ENCODE results near the gene SLC24A4. TPM values are rescaled to one million over a fixed set of nuclear protein-coding genes. Genes with fewer than 3 reads are reported as not detected.

The SLC24A4 gene
- total RNA-seq, 2 donors from 2014 or later = 0.11 to 0.17 TPM

GRCh38 chr14:92503756-92504491 lies 181.0 kb downstream of the SLC24A4 start:
- DNase-seq = no peak
- intact Hi-C loops (cut with DNase I) = no loop called here
- Histone ChIP-seq H3K9me3 (no peaks in the 10 kb centered on the region), H3K27me3 (no peaks in the 10 kb centered on the region), H3K4me1 (no peaks in the 10 kb centered on the region), H3K36me3 (no peaks in the 10 kb centered on the region), H3K27ac (no peak overlapping the region), H3K9ac (ENCODE audit: low read depth in 2 of 2, low read length in 2 of 2) (no peak overlapping the region), H3K4me3 (no peak overlapping the region)
- TF ChIP-seq CTCF (IDR thresholded peaks at IDR 0.05) = no peak

DNA sequence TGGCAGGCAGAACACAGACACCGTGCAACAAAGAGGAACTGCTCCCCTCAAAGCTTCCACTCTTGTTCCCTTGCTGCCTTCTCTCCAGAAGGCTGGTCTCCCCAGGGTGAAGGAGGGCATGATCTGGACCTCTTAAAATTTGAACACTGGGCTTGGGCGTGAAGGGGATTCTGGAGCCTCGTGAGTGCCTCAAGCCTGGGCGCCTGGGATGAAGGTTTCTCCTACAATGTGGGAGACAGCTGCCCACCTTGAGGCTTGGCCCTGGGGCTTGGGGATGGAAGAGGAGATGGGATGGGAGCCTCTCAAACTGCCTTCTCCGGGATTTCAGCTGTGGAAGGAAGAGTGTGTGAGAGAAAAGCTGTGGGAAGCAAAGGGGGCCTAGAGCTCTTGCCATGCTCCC lies 182.9 kb downstream of the SLC24A4 start:
- intact Hi-C loops (cut with DNase I) = no loop called here

DNA sequence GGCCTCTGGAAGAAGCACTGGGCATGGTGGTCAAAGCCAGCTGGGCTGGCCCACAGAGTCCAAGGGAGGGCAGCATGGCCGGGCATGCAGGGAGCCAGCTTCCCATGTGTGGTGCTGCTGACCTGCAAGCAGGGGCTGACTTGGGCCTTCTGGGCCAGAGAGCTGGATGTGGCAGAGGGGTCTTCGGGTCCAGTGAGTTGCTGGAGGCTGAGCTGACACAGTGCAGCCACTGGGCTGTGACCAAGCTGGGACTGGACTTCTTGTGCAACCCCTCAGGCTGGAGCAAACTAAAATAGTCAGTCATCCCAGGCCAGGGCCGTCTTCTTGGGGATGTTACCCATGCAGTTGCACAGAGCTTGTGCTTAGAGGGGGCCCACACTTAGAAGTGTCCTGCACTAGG lies 183.3 kb downstream of the SLC24A4 start:
- no peaks in the 10 kb centered on the region for H3K27me3 ChIP-seq
- DNase-seq = no peak
- no peak overlapping the region for H3K9ac ChIP-seq (ENCODE audit: low read depth in 2 of 2, low read length in 2 of 2)
- no peak for TF ChIP-seq CTCF (IDR thresholded peaks at IDR 0.05)
- H3K9me3 ChIP-seq = no peaks in the 10 kb centered on the region
- no peaks in the 10 kb centered on the region for H3K36me3 ChIP-seq
- intact Hi-C loops (cut with DNase I) = no loop called here
- no peak overlapping the region for H3K4me3 ChIP-seq
- no peak overlapping the region for H3K27ac ChIP-seq
- no peaks in the 10 kb centered on the region for H3K4me1 ChIP-seq

More for the DNA sequence above, 182.9 kb downstream of the SLC24A4 start:
- H3K27me3 ChIP-seq = no peaks in the 10 kb centered on the region
- no peak overlapping the region for H3K9ac ChIP-seq (ENCODE audit: low read depth in 2 of 2, low read length in 2 of 2)
- no peak overlapping the region for H3K4me3 ChIP-seq
- H3K27ac ChIP-seq = no peak overlapping the region
- no peak for DNase-seq
- H3K4me1 ChIP-seq = no peaks in the 10 kb centered on the region
- H3K36me3 ChIP-seq = no peaks in the 10 kb centered on the region
- no peak for TF ChIP-seq CTCF (IDR thresholded peaks at IDR 0.05)
- no peaks in the 10 kb centered on the region for H3K9me3 ChIP-seq

GRCh38 chr14:92507174-92507768 lies 184.3 kb downstream of the SLC24A4 start:
- intact Hi-C loops (cut with DNase I) = no loop called here
- TF ChIP-seq CTCF (IDR thresholded peaks at IDR 0.05) = no peak
- peak overlapping the region; percentile 56 for H3K27ac ChIP-seq

GRCh38 chr14:92510972-92511371 lies 188.0 kb downstream of the SLC24A4 start:
- TF ChIP-seq CTCF (IDR thresholded peaks at IDR 0.05) = no peak
- H3K27me3 ChIP-seq = no peaks in the 10 kb centered on the region
- no peak overlapping the region for H3K9ac ChIP-seq (ENCODE audit: low read depth in 2 of 2, low read length in 2 of 2)
- H3K27ac ChIP-seq = peak overlapping the region; percentile 56
- H3K9me3 ChIP-seq = no peaks in the 10 kb centered on the region
- DNase-seq = no peak
- H3K4me1 ChIP-seq = peaks cover 10% of the 10 kb centered on the region
- intact Hi-C loops (cut with DNase I) = no loop called here
- H3K36me3 ChIP-seq = no peaks in the 10 kb centered on the region
- no peak overlapping the region for H3K4me3 ChIP-seq

More at GRCh38 chr14:92507174-92507768, 184.3 kb downstream of the SLC24A4 start:
- H3K27me3 ChIP-seq = no peaks in the 10 kb centered on the region
- no peak overlapping the region for H3K9ac ChIP-seq (ENCODE audit: low read depth in 2 of 2, low read length in 2 of 2)
- no peaks in the 10 kb centered on the region for H3K9me3 ChIP-seq
- no peaks in the 10 kb centered on the region for H3K36me3 ChIP-seq
- peak; percentile 94 for DNase-seq
- H3K4me1 ChIP-seq = peaks cover 5% of the 10 kb centered on the region
- H3K4me3 ChIP-seq = no peak overlapping the region

All from colonic mucosa (tissue), 4 donors.